ENCODE measurements around the gene MORN1.

DNA sequence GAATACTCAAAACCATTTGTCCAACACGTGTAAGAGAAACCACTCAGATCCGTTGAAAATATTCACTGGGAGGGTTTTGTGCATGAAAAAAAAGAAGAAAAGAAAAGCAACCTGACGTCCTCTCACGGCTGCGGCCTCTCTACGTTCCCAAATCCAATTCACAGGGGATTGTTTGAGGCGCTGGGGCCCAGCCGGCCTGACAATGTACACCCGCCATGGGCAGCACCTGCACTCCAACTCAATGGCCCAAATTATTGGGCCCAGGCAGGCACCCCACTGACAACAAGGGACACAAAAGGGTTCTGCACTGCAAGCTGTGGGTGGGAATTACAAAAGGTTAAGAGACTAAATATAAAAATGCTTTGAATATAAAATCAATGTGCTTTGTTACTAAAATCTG lies 41.5 kb downstream of the MORN1 start:
- no peak for TF ChIP-seq EP300 (IDR thresholded peaks at IDR 0.05)
- TF ChIP-seq, protein P1, sequence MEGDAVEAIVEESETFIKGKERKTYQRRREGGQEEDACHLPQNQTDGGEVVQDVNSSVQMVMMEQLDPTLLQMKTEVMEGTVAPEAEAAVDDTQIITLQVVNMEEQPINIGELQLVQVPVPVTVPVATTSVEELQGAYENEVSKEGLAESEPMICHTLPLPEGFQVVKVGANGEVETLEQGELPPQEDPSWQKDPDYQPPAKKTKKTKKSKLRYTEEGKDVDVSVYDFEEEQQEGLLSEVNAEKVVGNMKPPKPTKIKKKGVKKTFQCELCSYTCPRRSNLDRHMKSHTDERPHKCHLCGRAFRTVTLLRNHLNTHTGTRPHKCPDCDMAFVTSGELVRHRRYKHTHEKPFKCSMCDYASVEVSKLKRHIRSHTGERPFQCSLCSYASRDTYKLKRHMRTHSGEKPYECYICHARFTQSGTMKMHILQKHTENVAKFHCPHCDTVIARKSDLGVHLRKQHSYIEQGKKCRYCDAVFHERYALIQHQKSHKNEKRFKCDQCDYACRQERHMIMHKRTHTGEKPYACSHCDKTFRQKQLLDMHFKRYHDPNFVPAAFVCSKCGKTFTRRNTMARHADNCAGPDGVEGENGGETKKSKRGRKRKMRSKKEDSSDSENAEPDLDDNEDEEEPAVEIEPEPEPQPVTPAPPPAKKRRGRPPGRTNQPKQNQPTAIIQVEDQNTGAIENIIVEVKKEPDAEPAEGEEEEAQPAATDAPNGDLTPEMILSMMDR (IDR thresholded peaks at IDR 0.05), result no peak

All from esophagus muscularis mucosa (tissue), 3 donors.